HEK293 (cell line): ENCODE data around the gene TASOR2.
A peak's percentile ranks its signal among the peaks of the same experiment; 100 is the strongest.

Experiments used
- BCL11A ChIP-seq: fragments of 450-650 bp; formaldehyde crosslinking; IDR thresholded peaks from 2 replicates; pipeline ENCODE4 v1.5.1; 2016; ENCODE audit warnings: low read depth, missing biosample characterization, missing genetic modification characterization
- CTCF ChIP-seq: fragments of 450-650 bp; formaldehyde crosslinking; IDR thresholded peaks from 2 replicates; pipeline ENCODE4 v1.5.1; 2016; ENCODE audit warnings: missing biosample characterization, missing genetic modification characterization
- GLI2 ChIP-seq: fragments of 450-650 bp; formaldehyde crosslinking; IDR thresholded peaks from 2 replicates; pipeline ENCODE4; 2017; ENCODE audit warnings: missing biosample characterization, missing genetic modification characterization, low read depth, borderline replicate concordance
- KLF1 ChIP-seq: fragments of 450-650 bp; formaldehyde crosslinking; IDR thresholded peaks from 2 replicates; pipeline ENCODE4 v1.5.1; 2016; ENCODE audit warnings: missing biosample characterization, missing genetic modification characterization
- KLF8 ChIP-seq: fragments of 450-650 bp; formaldehyde crosslinking; IDR thresholded peaks from 2 replicates; pipeline ENCODE4 v1.5.1; 2016; ENCODE audit warnings: missing biosample characterization, missing genetic modification characterization
- OVOL3 ChIP-seq: fragments of 450-650 bp; formaldehyde crosslinking; IDR thresholded peaks from 2 replicates; pipeline ENCODE4 v1.5.1; 2016; ENCODE audit warnings: missing biosample characterization, missing genetic modification characterization
- PATZ1 ChIP-seq: fragments of 450-650 bp; formaldehyde crosslinking; IDR thresholded peaks from 2 replicates; pipeline ENCODE4 v1.5.1; 2016; ENCODE audit warnings: missing biosample characterization, missing genetic modification characterization
- PRDM10 ChIP-seq: fragments of 450-650 bp; formaldehyde crosslinking; IDR thresholded peaks from 2 replicates; pipeline ENCODE4 v1.5.1; 2016; ENCODE audit warnings: missing biosample characterization, missing genetic modification characterization
- REPIN1 ChIP-seq: fragments of 450-650 bp; formaldehyde crosslinking; IDR thresholded peaks from 2 replicates; pipeline ENCODE4 v1.5.1; 2017; ENCODE audit warnings: missing biosample characterization, missing genetic modification characterization, low read depth
- SP7 ChIP-seq: fragments of 450-650 bp; formaldehyde crosslinking; IDR thresholded peaks from 2 replicates; pipeline ENCODE4 v1.5.1; 2016; ENCODE audit warnings: missing biosample characterization, missing genetic modification characterization
- YY2 ChIP-seq: fragments of 450-650 bp; formaldehyde crosslinking; IDR thresholded peaks from 2 replicates; pipeline ENCODE4 v1.5.1; 2016; ENCODE audit warnings: missing biosample characterization, missing genetic modification characterization
- ZBTB20 ChIP-seq: fragments of 450-650 bp; formaldehyde crosslinking; IDR thresholded peaks from 2 replicates; pipeline ENCODE4 v1.5.1; 2016; ENCODE audit warnings: missing biosample characterization, missing genetic modification characterization
- ZBTB7A ChIP-seq: fragments of 450-650 bp; formaldehyde crosslinking; IDR thresholded peaks from 2 replicates; pipeline ENCODE4 v1.5.1; 2016; ENCODE audit warnings: low read depth, missing biosample characterization, missing genetic modification characterization
- ZFP3 ChIP-seq: fragments of 450-650 bp; formaldehyde crosslinking; IDR thresholded peaks from 2 replicates; pipeline ENCODE4 v1.5.1; 2016; ENCODE audit warnings: low read depth, missing biosample characterization, missing genetic modification characterization
- ZNF169 ChIP-seq: fragments of 450-650 bp; formaldehyde crosslinking; IDR thresholded peaks from 2 replicates; pipeline ENCODE4 v1.5.1; 2016; ENCODE audit warnings: missing biosample characterization, missing genetic modification characterization
- ZNF202 ChIP-seq: fragments of 450-650 bp; formaldehyde crosslinking; IDR thresholded peaks from 2 replicates; pipeline ENCODE4 v1.5.1; 2016; ENCODE audit warnings: missing biosample characterization, missing genetic modification characterization, borderline replicate concordance
- ZNF211 ChIP-seq: fragments of 450-650 bp; formaldehyde crosslinking; IDR thresholded peaks from 2 replicates; pipeline ENCODE4 v1.5.1; 2016; ENCODE audit warnings: low read depth, missing biosample characterization, missing genetic modification characterization
- ZNF23 ChIP-seq: fragments of 450-650 bp; formaldehyde crosslinking; IDR thresholded peaks from 2 replicates; pipeline ENCODE4 v1.5.1; 2016; ENCODE audit warnings: missing biosample characterization, missing genetic modification characterization, borderline replicate concordance
- ZNF248 ChIP-seq: fragments of 450-650 bp; formaldehyde crosslinking; IDR thresholded peaks from 2 replicates; pipeline ENCODE4 v1.5.1; 2017; ENCODE audit warnings: missing biosample characterization, missing genetic modification characterization
- ZNF416 ChIP-seq: fragments of 450-650 bp; formaldehyde crosslinking; IDR thresholded peaks from 2 replicates; pipeline ENCODE4 v1.5.1; 2016; ENCODE audit warnings: missing biosample characterization, missing genetic modification characterization
- ZNF433 ChIP-seq: fragments of 450-650 bp; formaldehyde crosslinking; IDR thresholded peaks from 2 replicates; pipeline ENCODE4 v1.5.1; 2016; ENCODE audit warnings: missing biosample characterization, missing genetic modification characterization, low read depth
- ZNF549 ChIP-seq: fragments of 450-650 bp; IDR thresholded peaks from 2 replicates; pipeline ENCODE4 v1.5.1; 2018; ENCODE audit warnings: missing biosample characterization, missing genetic modification characterization, mild to moderate bottlenecking, inconsistent platforms, moderate library complexity
- ZNF558 ChIP-seq: fragments of 450-650 bp; formaldehyde crosslinking; IDR thresholded peaks from 2 replicates; pipeline ENCODE4 v1.5.1; 2016; ENCODE audit warnings: missing biosample characterization, missing genetic modification characterization
- ZNF571 ChIP-seq: fragments of 450-650 bp; formaldehyde crosslinking; IDR thresholded peaks from 2 replicates; pipeline ENCODE4 v1.5.0; 2017; ENCODE audit warnings: missing biosample characterization, missing genetic modification characterization
- ZNF629 ChIP-seq: fragments of 450-650 bp; formaldehyde crosslinking; IDR thresholded peaks from 2 replicates; pipeline ENCODE4 v1.5.1; 2017; ENCODE audit warnings: missing biosample characterization, missing genetic modification characterization
- ZNF658 ChIP-seq: fragments of 450-650 bp; formaldehyde crosslinking; IDR thresholded peaks from 2 replicates; pipeline ENCODE4; 2016; ENCODE audit warnings: missing biosample characterization, missing genetic modification characterization
- ZSCAN23 ChIP-seq: fragments of 450-650 bp; formaldehyde crosslinking; IDR thresholded peaks from 2 replicates; pipeline ENCODE4 v1.5.1; 2016; ENCODE audit warnings: missing biosample characterization, missing genetic modification characterization
- ZSCAN30 ChIP-seq: fragments of 450-650 bp; IDR thresholded peaks from 2 replicates; pipeline ENCODE4 v1.5.1; 2018; ENCODE audit warnings: missing biosample characterization, mild to moderate bottlenecking, missing genetic modification characterization, moderate library complexity
- ZSCAN4 ChIP-seq: fragments of 450-650 bp; formaldehyde crosslinking; IDR thresholded peaks from 2 replicates; pipeline ENCODE4 v1.5.1; 2017; ENCODE audit warnings: missing biosample characterization, missing genetic modification characterization

TASOR2 gene

GRCh38 chr10:5684971-5685763 is 529 bp downstream of the TASOR2 start (continued):
- peak; percentile 21 for TF ChIP-seq PATZ1 (tag by site-specific recombination)
- 0 out of 2 replicates have a peak, but pooled peaks have one; percentile 35 for TF ChIP-seq ZNF629 (tag by site-specific recombination)
- peak; percentile 87 for TF ChIP-seq ZBTB20 (tag by site-specific recombination)
- no peak for TF ChIP-seq OVOL3 (tag by site-specific recombination)
- no peak for TF ChIP-seq GLI2 (tag by site-specific recombination)
- no peak for TF ChIP-seq ZNF211 (tag by site-specific recombination)
- TF ChIP-seq ZNF416, result no peak
- TF ChIP-seq ZSCAN23 (tag by site-specific recombination), result no peak
- TF ChIP-seq YY2, result no peak
- no peak for TF ChIP-seq ZFP3 (tag by site-specific recombination)
- TF ChIP-seq ZNF433, result no peak
- no peak for TF ChIP-seq ZNF571 (tag by site-specific recombination)
- TF ChIP-seq REPIN1 (tag by site-specific recombination), result no peak
- peak; percentile 33; the same call in 1 of the 2 replicates for TF ChIP-seq CTCF
- peak; percentile 65 for TF ChIP-seq ZSCAN30 (tag by site-specific recombination)
- TF ChIP-seq ZNF202 (tag by site-specific recombination), result no peak
- TF ChIP-seq PRDM10 (tag by site-specific recombination), result no peak
- 0 out of 2 replicates have a peak, but pooled peaks have one; percentile 33 for TF ChIP-seq ZBTB7A
- no peak for TF ChIP-seq ZNF248 (tag by site-specific recombination)
- TF ChIP-seq SP7 (tag by site-specific recombination), result peak; percentile 20
- TF ChIP-seq ZNF549 (tag by site-specific recombination), result no peak
- no peak for TF ChIP-seq ZNF658 (tag by site-specific recombination)
- no peak for TF ChIP-seq ZSCAN4
- 0 out of 2 replicates have a peak, but pooled peaks have one; percentile 7 for TF ChIP-seq KLF8 (tag by site-specific recombination)
- no peak for TF ChIP-seq BCL11A
- no peak for TF ChIP-seq ZNF169
- no peak for TF ChIP-seq ZNF23 (tag by site-specific recombination)
- TF ChIP-seq KLF1 (tag by site-specific recombination), result no peak
- no peak for TF ChIP-seq ZNF558 (tag by site-specific recombination)
